ENCODE results near the gene DLG4. TPM values are rescaled to one million over a fixed set of nuclear protein-coding genes. Genes with fewer than 3 reads are reported as not detected.
A peak's percentile ranks its signal among the peaks of the same experiment; 100 is the strongest.

Gene DLG4
- total RNA-seq, 1 donor: 11.9 TPM

GRCh38 chr17:7217113-7217987 lies 2.3 kb downstream of the DLG4 start:
- peak overlapping the region; percentile 72 for H3K4me3 ChIP-seq (ENCODE audit: low read depth, low read length)
- peak; percentile 78 for DNase-seq (ENCODE audit: low read depth)
- TF ChIP-seq, protein P1, sequence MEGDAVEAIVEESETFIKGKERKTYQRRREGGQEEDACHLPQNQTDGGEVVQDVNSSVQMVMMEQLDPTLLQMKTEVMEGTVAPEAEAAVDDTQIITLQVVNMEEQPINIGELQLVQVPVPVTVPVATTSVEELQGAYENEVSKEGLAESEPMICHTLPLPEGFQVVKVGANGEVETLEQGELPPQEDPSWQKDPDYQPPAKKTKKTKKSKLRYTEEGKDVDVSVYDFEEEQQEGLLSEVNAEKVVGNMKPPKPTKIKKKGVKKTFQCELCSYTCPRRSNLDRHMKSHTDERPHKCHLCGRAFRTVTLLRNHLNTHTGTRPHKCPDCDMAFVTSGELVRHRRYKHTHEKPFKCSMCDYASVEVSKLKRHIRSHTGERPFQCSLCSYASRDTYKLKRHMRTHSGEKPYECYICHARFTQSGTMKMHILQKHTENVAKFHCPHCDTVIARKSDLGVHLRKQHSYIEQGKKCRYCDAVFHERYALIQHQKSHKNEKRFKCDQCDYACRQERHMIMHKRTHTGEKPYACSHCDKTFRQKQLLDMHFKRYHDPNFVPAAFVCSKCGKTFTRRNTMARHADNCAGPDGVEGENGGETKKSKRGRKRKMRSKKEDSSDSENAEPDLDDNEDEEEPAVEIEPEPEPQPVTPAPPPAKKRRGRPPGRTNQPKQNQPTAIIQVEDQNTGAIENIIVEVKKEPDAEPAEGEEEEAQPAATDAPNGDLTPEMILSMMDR (IDR thresholded peaks at IDR 0.05; ENCODE audit: insufficient read depth, low read length): no peak

GRCh38 chr17:7216242-7217112 lies 3.2 kb downstream of the DLG4 start:
- peak overlapping the region; percentile 72 for H3K4me3 ChIP-seq (ENCODE audit: low read depth, low read length)
- DNase-seq (ENCODE audit: low read depth): no peak
- TF ChIP-seq, protein P1 (IDR thresholded peaks at IDR 0.05; ENCODE audit: insufficient read depth, low read length): no peak

DNA sequence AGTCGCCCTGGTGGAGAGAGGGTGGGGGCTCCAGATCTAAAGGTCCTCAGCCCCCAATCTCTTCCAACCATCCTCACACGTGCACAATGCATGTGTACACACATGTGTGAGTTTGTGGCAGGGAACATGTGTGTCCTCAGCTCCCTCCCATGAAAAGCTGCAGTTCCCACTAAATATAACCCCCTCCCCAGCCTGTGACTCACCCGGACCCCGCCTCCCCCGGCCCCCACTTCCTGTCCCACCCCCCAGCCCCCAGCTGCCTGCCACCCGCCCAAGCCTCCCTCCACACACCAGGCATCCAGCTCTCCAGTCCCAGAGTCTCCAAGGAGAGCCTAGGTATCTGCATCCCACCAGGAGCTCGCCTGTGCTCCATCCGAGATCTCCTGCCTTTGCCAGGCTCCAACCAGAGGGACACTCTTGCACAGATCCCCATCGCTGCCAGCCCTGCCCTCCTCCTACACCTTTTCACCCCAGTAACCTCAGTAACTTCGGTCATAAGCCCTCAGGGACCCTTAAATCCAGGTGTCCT lies 3.9 kb downstream of the DLG4 start:
- H3K4me3 ChIP-seq (ENCODE audit: low read depth, low read length): peak overlapping the region; percentile 72
- TF ChIP-seq, protein P1 (IDR thresholded peaks at IDR 0.05; ENCODE audit: insufficient read depth, low read length): no peak
- no peak for DNase-seq (ENCODE audit: low read depth)

- no peak for DNase-seq (ENCODE audit: low read depth)
- peak overlapping the region; percentile 72 for H3K4me3 ChIP-seq (ENCODE audit: low read depth, low read length)
- TF ChIP-seq, protein P1 (IDR thresholded peaks at IDR 0.05; ENCODE audit: insufficient read depth, low read length): no peak
Observed at GRCh38 chr17:7215136-7215638, 4.4 kb downstream of the DLG4 start.

DNA sequence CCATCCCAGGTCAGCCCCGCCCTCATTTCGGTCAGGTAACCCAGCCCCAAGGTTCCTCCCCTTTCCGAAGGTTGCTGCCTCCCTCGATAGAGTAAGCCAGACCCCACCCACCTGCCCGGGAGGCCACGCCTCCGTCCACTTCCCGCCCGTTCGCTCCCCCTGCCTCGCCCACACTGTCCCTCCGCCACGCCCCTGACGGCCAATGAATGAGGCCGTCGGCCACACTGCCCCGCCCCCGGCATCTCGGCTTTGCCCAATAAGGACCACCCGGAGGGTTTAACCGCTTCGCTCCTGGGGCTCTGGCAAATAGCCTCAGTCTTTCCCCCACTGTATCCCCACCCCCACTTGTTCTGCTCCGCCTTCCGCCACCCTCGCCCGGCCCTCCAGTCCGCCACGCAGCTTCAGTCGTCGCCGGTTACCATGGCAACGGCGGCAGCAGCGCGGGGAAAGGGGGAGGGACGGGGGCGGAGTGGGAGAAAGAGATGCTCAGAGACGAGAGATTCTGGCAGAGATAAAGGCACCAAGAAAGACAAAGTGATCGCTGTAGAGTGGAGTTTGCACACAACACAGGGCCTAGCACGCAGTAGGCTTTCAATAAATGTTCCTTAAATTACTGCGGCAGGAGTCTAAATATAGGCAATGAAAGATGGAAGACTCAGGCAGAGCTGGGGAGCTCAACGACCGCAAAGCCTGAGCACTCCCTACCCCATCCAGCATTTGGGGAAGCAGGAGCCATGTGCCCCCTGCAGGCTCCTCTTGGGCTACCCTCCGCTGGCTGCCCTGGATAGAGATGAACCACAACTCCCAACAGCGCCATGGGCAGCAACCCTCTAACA lies 5.1 kb downstream of the DLG4 start:
- peak; percentile 97 for DNase-seq (ENCODE audit: low read depth)
- TF ChIP-seq, protein P1 (IDR thresholded peaks at IDR 0.05; ENCODE audit: insufficient read depth, low read length): peak; percentile 71
- peak overlapping the region; percentile 70 for H3K4me3 ChIP-seq (ENCODE audit: low read depth, low read length)

DNA sequence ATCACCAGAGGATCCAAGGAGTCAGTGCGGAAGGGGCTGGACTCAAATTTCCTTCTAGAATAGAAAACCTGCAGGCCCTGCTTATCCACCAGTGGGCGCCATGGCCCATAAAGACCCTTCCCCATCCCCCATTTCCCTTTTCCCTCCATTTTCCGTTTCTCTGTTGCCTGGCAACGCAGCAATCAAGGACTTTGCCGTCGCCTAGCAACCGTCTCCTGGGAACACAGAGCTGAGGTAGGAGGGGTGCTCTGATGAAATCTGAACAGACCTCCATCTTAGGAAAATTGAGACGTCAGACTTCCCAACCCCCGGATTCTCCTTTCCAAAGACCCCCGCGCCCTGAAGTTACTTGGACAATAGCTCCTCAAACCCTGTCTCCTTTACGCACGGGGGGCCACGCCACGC lies 5.7 kb downstream of the DLG4 start:
- TF ChIP-seq, protein P1 (IDR thresholded peaks at IDR 0.05; ENCODE audit: insufficient read depth, low read length): peak; percentile 44

More for the DNA sequence above, 5.7 kb downstream of the DLG4 start:
- peak; percentile 69 for DNase-seq (ENCODE audit: low read depth)
- peak overlapping the region; percentile 70 for H3K4me3 ChIP-seq (ENCODE audit: low read depth, low read length)

All from fibroblast of the aortic adventitia (primary cell).